Stomach (tissue), 9 donors: ENCODE data around the gene ABL1. TPM values are rescaled to one million over a fixed set of nuclear protein-coding genes. Genes with fewer than 3 reads are reported as not detected.

Experiments
- DNase-seq, 2 donors: peaks; one replicate each; pipeline versions ENCODE4 v3.0.0 to v3.0.0-alpha.2; 2013 to 2019
- H3K27ac ChIP-seq, 5 donors: fragments of 200-600 bp in 4 of 5; sonication (generic) in 4 of 5; one replicate each; pipeline ENCODE4 v1.5.1; 2013 to 2019; ENCODE audit warnings: mild to moderate bottlenecking in 1 of 5, moderate library complexity in 1 of 5
- H3K27me3 ChIP-seq, 3 donors: fragments of 200-600 bp; sonication (generic); one replicate each; pipeline ENCODE4 v1.5.1; 2017 to 2019; ENCODE audit warnings: mixed run types in 1 of 3
- H3K36me3 ChIP-seq, 4 donors: fragments of 200-600 bp; sonication (generic); 1 replicate in 3 of 4; 2 replicates in 1 of 4; pipeline ENCODE4 v1.5.1; 2016 to 2019
- H3K4me1 ChIP-seq, 4 donors: fragments of 200-600 bp; sonication (generic); one replicate each; pipeline ENCODE4 v1.5.1; 2016 to 2019
- H3K4me3 ChIP-seq, 4 donors: fragments of 200-600 bp; sonication (generic) in 3 of 4; one replicate each; pipeline ENCODE4 v1.5.1; 2016 to 2019; ENCODE audit warnings: mild to moderate bottlenecking in 1 of 4
- H3K9me3 ChIP-seq, 4 donors: fragments of 200-600 bp; sonication (generic); one replicate each; pipeline ENCODE4 v1.5.1; 2016 to 2019
- CTCF ChIP-seq, 7 experiments: fragments of 450-650 bp in 4 of 7; fragments of 200-600 bp in 3 of 7; sonication (generic) in 3 of 7; IDR thresholded peaks; one replicate each; pipeline ENCODE4 v1.5.1; 2016 to 2019; ENCODE audit warnings: antibody characterized with exemption in 7 of 7, control low read depth in 2 of 7, mild to moderate bottlenecking in 1 of 7
- EP300 ChIP-seq: sonication (generic); formaldehyde crosslinking; IDR thresholded peaks from one replicate; pipeline ENCODE4 v1.6.1; 2017; ENCODE audit warnings: antibody characterized with exemption
- POLR2A ChIP-seq, 4 donors: fragments of 450-650 bp; IDR thresholded peaks; one replicate each; pipeline ENCODE4 v1.6.1; 2016; ENCODE audit warnings: antibody characterized with exemption in 4 of 4, control low read depth in 2 of 4, mild to moderate bottlenecking in 1 of 4, moderate library complexity in 1 of 4
- POLR2AphosphoS5 ChIP-seq, 3 donors: sonication (generic); formaldehyde crosslinking; IDR thresholded peaks; one replicate each; pipeline ENCODE4 v1.6.1; 2016; ENCODE audit warnings: antibody characterized with exemption in 3 of 3
- WGBS, 5 donors: extraction: QIAGEN DNeasy Blood & Tissue Kit in 3 of 5; methylation state at CpG; one replicate each; pipeline versions ENCODE4 v1.1.5 to v1.1.7; 2013 to 2018; 5-methylcytosine and 5-hydroxymethylcytosine counted together
- intact Hi-C: fragments of 100-400 bp; cut with DNase I; formaldehyde crosslinking; loops from one replicate; pipeline ENCODE4 v1.15.1; 2023; ENCODE audit warnings: low total_unique reads
- polyA plus RNA-seq, 3 donors: library from polyadenylated mRNA; stranded (reverse); fragments of 200-250 nt; gene quantifications; one replicate each; pipeline ENCODE4 v1.2.3, GENCODE V29; 2013
- total RNA-seq, 5 donors: library from RNA; depleted of rRNA; stranded (reverse); fragments of >200 nt; gene quantifications; one replicate each; pipeline versions ENCODE4 v1.1.0 to v1.2.3, GENCODE V29; 2014 to 2016
- donor health status: healthy with polysubstance abuse.
- donor health status: Bipolar disorder and iron deficiency.
- donor health status: healthy.

The ABL1 gene
- total and polyA plus RNA-seq, 8 donors: 19.0 to 95.9 (median 43.8) TPM

- Histone ChIP-seq H3K9me3 (no peaks in the 10 kb centered on the region), H3K36me3 (no peaks in the 10 kb centered on the region), H3K4me3 (no peak overlapping the region), H3K4me1 (peaks cover 9 to 15% (median 11%) of the 10 kb centered on the region in 4 donors), H3K27ac (no peak overlapping the region), H3K27me3 (peaks cover 0 to 73% (median 14%) of the 10 kb centered on the region in 3 donors)
- intact Hi-C loops: no loop called here
- TF ChIP-seq EP300 (no peak), POLR2A (IDR thresholded peaks at IDR 0.05) (no peak), CTCF (IDR thresholded peaks at IDR 0.05) (no peak), POLR2AphosphoS5 (IDR thresholded peaks at IDR 0.05) (no peak)
- 75 to 85% (median 83%) methylated on average over 32 to 42 of the region's 42 CpGs for WGBS, 5 donors
- no peak for DNase-seq
Measured at GRCh38 chr9:130923611-130924447, 88.8 kb downstream of the ABL1 start.

GRCh38 chr9:130924448-130924788 lies 89.4 kb downstream of the ABL1 start:
- Histone ChIP-seq H3K36me3 (no peaks in the 10 kb centered on the region), H3K4me1 (peaks cover 10 to 17% (median 14%) of the 10 kb centered on the region in 4 donors), H3K4me3 (no peak overlapping the region), H3K9me3 (no peaks in the 10 kb centered on the region), H3K27me3 (peaks cover 0 to 73% (median 14%) of the 10 kb centered on the region in 3 donors), H3K27ac (no peak overlapping the region)
- WGBS, 5 donors: 68 to 83% (median 70%) methylated on average over 7 to 10 of the region's 10 CpGs
- intact Hi-C loops: no loop called here
- DNase-seq: no peak
- TF ChIP-seq EP300: no peak
- no peak for TF ChIP-seq CTCF (IDR thresholded peaks at IDR 0.05)
- no peak for TF ChIP-seq POLR2AphosphoS5 (IDR thresholded peaks at IDR 0.05)
- TF ChIP-seq POLR2A (IDR thresholded peaks at IDR 0.05): no peak

- Histone ChIP-seq H3K27ac (no peak overlapping the region), H3K4me1 (peaks cover 10 to 17% (median 14%) of the 10 kb centered on the region in 4 donors), H3K9me3 (no peaks in the 10 kb centered on the region), H3K36me3 (no peaks in the 10 kb centered on the region), H3K4me3 (no peak overlapping the region), H3K27me3 (peaks cover 0 to 70% (median 14%) of the 10 kb centered on the region in 3 donors)
- WGBS, 5 donors: 77 to 90% (median 78%) methylated on average over 17 to 19 of the region's 19 CpGs
- intact Hi-C loops: no loop called here
- DNase-seq: no peak
- TF ChIP-seq EP300: no peak
- no peak for TF ChIP-seq POLR2AphosphoS5 (IDR thresholded peaks at IDR 0.05)
- no peak for TF ChIP-seq POLR2A (IDR thresholded peaks at IDR 0.05)
- TF ChIP-seq CTCF (IDR thresholded peaks at IDR 0.05): no peak
Measured at GRCh38 chr9:130925050-130925678, 90.1 kb downstream of the ABL1 start.

GRCh38 chr9:130927338-130927737 lies 92.3 kb downstream of the ABL1 start:
- 87 to 94% (median 91%) methylated on average over 8 to 10 of the region's 10 CpGs for WGBS, 5 donors
- no peak overlapping the region for H3K4me3 ChIP-seq
- no peak overlapping the region for H3K27ac ChIP-seq

More at GRCh38 chr9:130927338-130927737, 92.3 kb downstream of the ABL1 start:
- Histone ChIP-seq H3K36me3 (no peaks in the 10 kb centered on the region), H3K9me3 (no peaks in the 10 kb centered on the region), H3K4me1 (peaks cover 10 to 20% (median 15%) of the 10 kb centered on the region in 4 donors), H3K27me3 (peaks cover 0 to 64% (median 16%) of the 10 kb centered on the region in 3 donors)
- no peak for DNase-seq
- TF ChIP-seq POLR2A (IDR thresholded peaks at IDR 0.05): no peak
- no peak for TF ChIP-seq POLR2AphosphoS5 (IDR thresholded peaks at IDR 0.05)
- no peak for TF ChIP-seq CTCF (IDR thresholded peaks at IDR 0.05)
- no peak for TF ChIP-seq EP300
- intact Hi-C loops: no loop called here
